ENCODE results near the gene MADCAM1.

MADCAM1 gene

DNA sequence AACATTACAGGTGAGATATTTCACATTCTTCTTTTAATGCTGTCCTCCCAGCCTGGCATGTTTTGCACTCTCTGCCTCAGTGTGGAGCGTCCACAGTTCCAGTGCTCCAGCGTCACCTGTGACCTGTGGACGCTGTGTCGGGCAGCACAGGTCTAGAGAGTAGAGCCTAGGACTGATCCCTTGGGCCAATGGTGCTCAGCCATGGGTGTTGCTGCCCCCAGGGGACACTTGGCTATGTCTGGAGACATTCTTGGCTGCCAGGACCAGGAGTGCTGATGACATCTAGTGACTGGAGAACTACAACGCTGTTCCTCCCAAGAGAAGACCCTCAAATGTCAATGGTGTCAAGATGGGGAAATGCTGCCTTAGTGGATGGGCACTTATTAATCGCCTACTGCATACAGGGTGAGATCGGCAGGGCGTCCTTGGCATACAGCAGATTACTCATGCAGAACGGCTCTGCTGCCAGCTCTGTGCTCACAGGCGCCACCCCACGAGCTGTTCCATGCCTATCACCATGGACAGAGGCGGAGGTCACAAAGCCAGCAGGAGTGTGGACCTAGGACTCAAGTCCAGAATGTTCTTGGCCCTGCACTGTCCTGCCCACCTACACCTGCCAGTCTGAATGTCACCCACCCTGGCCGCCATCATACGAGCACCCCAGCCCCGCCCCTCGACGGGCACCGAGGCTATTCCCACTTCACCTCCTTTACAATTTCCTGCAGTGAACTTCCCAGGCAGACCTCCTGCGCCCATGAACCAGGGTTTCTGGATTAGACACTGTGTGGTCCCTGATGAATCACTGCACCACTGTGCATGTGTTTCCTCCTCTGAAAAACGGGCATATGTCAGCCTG is 13.9 kb upstream of the MADCAM1 start:
- H2AFZ ChIP-seq (ENCODE audit: low read length): no peak overlapping the region
- H3K79me2 ChIP-seq (ENCODE audit: insufficient read depth, low read length): no peaks in the 10 kb centered on the region
- no peaks in the 10 kb centered on the region for H3K27me3 ChIP-seq (ENCODE audit: insufficient read depth, low read length, poor library complexity, severe bottlenecking)
- no peak overlapping the region for H3K9ac ChIP-seq (ENCODE audit: low read depth, low read length, poor library complexity, severe bottlenecking)
- no peaks in the 10 kb centered on the region for H4K20me1 ChIP-seq (ENCODE audit: insufficient read depth, low read length, poor library complexity, severe bottlenecking)
- no peaks in the 10 kb centered on the region for H3K9me2 ChIP-seq (replicated peaks; ENCODE audit: low read depth, low read length)
- TF ChIP-seq, protein P1, sequence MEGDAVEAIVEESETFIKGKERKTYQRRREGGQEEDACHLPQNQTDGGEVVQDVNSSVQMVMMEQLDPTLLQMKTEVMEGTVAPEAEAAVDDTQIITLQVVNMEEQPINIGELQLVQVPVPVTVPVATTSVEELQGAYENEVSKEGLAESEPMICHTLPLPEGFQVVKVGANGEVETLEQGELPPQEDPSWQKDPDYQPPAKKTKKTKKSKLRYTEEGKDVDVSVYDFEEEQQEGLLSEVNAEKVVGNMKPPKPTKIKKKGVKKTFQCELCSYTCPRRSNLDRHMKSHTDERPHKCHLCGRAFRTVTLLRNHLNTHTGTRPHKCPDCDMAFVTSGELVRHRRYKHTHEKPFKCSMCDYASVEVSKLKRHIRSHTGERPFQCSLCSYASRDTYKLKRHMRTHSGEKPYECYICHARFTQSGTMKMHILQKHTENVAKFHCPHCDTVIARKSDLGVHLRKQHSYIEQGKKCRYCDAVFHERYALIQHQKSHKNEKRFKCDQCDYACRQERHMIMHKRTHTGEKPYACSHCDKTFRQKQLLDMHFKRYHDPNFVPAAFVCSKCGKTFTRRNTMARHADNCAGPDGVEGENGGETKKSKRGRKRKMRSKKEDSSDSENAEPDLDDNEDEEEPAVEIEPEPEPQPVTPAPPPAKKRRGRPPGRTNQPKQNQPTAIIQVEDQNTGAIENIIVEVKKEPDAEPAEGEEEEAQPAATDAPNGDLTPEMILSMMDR (conservative IDR thresholded peaks at IDR 0.05; ENCODE audit: low read length): no peak
- TF ChIP-seq EZH2phosphoT487 (IDR thresholded peaks at IDR 0.05; ENCODE audit: borderline replicate concordance): no peak
- H3K4me3 ChIP-seq (ENCODE audit: low read length, poor library complexity, severe bottlenecking): no peak overlapping the region
- H3K4me1 ChIP-seq (ENCODE audit: insufficient read depth, low read length, poor library complexity, severe bottlenecking): no peaks in the 10 kb centered on the region
- no peaks in the 10 kb centered on the region for H3F3A ChIP-seq (ENCODE audit: low read depth)
- H3K4me2 ChIP-seq (ENCODE audit: low read depth, low read length, poor library complexity, severe bottlenecking): no peak overlapping the region
- H3K9me3 ChIP-seq (ENCODE audit: insufficient read depth, low read depth, low read length): no peaks in the 10 kb centered on the region; the same call in 1 of the 2 replicates
- H3K36me3 ChIP-seq (ENCODE audit: insufficient read depth, low read length): no peaks in the 10 kb centered on the region

DNA sequence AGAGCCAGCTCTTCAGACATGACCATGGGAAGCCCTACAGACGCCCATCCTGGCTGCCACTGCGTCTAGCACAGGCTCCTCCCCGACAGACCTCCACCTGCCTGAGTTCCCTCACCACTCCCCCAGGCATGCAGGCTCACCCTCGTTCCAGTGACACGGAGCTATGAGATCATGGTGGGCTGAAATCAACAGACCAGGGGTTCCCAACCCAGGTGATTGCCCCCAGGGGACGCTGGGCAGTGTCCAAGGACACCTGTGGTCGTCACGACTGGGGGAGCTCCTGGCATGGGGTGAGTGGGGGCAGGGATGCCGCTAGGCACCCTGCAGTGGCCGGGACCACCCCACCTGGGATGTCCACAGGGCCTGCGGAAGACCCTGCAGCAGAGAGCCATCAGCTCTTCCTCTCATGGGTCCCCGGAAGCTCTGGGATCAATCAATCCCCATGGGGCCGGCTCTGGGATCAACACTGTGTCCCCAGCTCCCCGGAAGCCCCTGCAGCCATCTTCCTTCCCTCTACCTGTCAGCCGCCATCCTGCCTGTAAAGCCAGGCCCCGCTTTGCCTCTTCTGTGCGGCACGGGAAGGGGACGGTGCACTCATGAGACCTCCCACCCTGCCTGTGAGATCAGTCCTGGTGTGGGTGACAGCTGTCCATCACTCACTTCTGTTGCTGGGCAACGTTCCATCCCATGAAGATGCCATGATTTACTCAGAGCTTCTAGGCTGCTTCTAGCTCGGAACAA is 12.8 kb upstream of the MADCAM1 start:
- no peaks in the 10 kb centered on the region for H3F3A ChIP-seq (ENCODE audit: low read depth)
- no peaks in the 10 kb centered on the region for H3K27me3 ChIP-seq (ENCODE audit: insufficient read depth, low read length, poor library complexity, severe bottlenecking)
- no peak overlapping the region for H2AFZ ChIP-seq (ENCODE audit: low read length)
- H4K20me1 ChIP-seq (ENCODE audit: insufficient read depth, low read length, poor library complexity, severe bottlenecking): no peaks in the 10 kb centered on the region
- TF ChIP-seq, protein P1 (conservative IDR thresholded peaks at IDR 0.05; ENCODE audit: low read length): no peak
- TF ChIP-seq EZH2phosphoT487 (IDR thresholded peaks at IDR 0.05; ENCODE audit: borderline replicate concordance): no peak
- H3K4me1 ChIP-seq (ENCODE audit: insufficient read depth, low read length, poor library complexity, severe bottlenecking): no peaks in the 10 kb centered on the region
- H3K36me3 ChIP-seq (ENCODE audit: insufficient read depth, low read length): no peaks in the 10 kb centered on the region
- H3K9me2 ChIP-seq (replicated peaks; ENCODE audit: low read depth, low read length): no peaks in the 10 kb centered on the region
- H3K4me2 ChIP-seq (ENCODE audit: low read depth, low read length, poor library complexity, severe bottlenecking): no peak overlapping the region
- H3K9me3 ChIP-seq (ENCODE audit: insufficient read depth, low read depth, low read length): no peaks in the 10 kb centered on the region; the same call in 1 of the 2 replicates
- H3K9ac ChIP-seq (ENCODE audit: low read depth, low read length, poor library complexity, severe bottlenecking): no peak overlapping the region
- no peaks in the 10 kb centered on the region for H3K79me2 ChIP-seq (ENCODE audit: insufficient read depth, low read length)
- H3K4me3 ChIP-seq (ENCODE audit: low read length, poor library complexity, severe bottlenecking): no peak overlapping the region

DNA sequence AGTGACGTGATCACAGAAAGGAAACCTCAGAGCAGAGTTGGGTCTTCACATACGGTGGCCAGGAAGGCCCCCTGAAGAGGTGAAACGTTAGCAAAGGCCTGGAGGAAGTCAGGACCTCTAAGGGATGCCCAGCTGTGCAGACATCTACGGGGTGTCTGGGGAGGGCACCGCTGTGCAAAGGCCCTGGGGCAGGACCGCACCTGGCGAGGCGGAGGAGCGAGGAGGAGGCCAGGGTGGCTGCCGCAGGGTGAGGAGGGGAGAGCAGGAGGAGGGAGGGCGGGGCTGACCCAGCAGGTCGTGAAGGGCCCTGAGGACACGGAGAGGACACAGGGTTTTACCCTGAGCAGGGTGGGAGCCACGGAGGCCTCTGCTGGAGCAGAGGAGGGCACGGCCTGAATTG is 11.8 kb upstream of the MADCAM1 start:
- Histone ChIP-seq H4K20me1 (ENCODE audit: insufficient read depth, low read length, poor library complexity, severe bottlenecking) (no peaks in the 10 kb centered on the region), H3K9me3 (ENCODE audit: insufficient read depth, low read depth, low read length) (no peaks in the 10 kb centered on the region; the same call in 1 of the 2 replicates), H3K9ac (ENCODE audit: low read depth, low read length, poor library complexity, severe bottlenecking) (no peak overlapping the region), H3K4me2 (ENCODE audit: low read depth, low read length, poor library complexity, severe bottlenecking) (no peak overlapping the region), H3K79me2 (ENCODE audit: insufficient read depth, low read length) (peaks cover 3% of the 10 kb centered on the region; the same call in 1 of the 2 replicates), H3K27me3 (ENCODE audit: insufficient read depth, low read length, poor library complexity, severe bottlenecking) (no peaks in the 10 kb centered on the region), H3K4me1 (ENCODE audit: insufficient read depth, low read length, poor library complexity, severe bottlenecking) (no peaks in the 10 kb centered on the region), H3K36me3 (ENCODE audit: insufficient read depth, low read length) (no peaks in the 10 kb centered on the region), H3K9me2 (replicated peaks; ENCODE audit: low read depth, low read length) (no peaks in the 10 kb centered on the region), H2AFZ (ENCODE audit: low read length) (no peak overlapping the region), H3F3A (ENCODE audit: low read depth) (no peaks in the 10 kb centered on the region), H3K4me3 (ENCODE audit: low read length, poor library complexity, severe bottlenecking) (no peak overlapping the region)
- TF ChIP-seq EZH2phosphoT487 (IDR thresholded peaks at IDR 0.05; ENCODE audit: borderline replicate concordance): no peak
- TF ChIP-seq, protein P1 (conservative IDR thresholded peaks at IDR 0.05; ENCODE audit: low read length): no peak
